Measurements from ENCODE around the gene TBC1D5. TPM values are rescaled to one million over a fixed set of nuclear protein-coding genes. Genes with fewer than 3 reads are reported as not detected.

TBC1D5 gene
- total and polyA plus RNA-seq, 10 donors: 6.4 to 140 (median 97.1) TPM

GRCh38 chr3:17218587-17218986 lies 523.8 kb downstream of the TBC1D5 start:
- no peak overlapping the region for H3K27ac ChIP-seq
- TF ChIP-seq POLR2A (IDR thresholded peaks at IDR 0.05) (no peak), CTCF (IDR thresholded peaks at IDR 0.05 in 8 of 11, conservative IDR thresholded peaks at IDR 0.05 in 3 of 11) (no peak), POLR2AphosphoS5 (IDR thresholded peaks at IDR 0.05) (no peak)
- H3K4me1 ChIP-seq: no peaks in the 10 kb centered on the region
- WGBS, 5 donors: 55 to 100% (median 98%) methylated on average over 1 of the region's 1 CpG
- peaks cover 0 to 20% (median under 1%) of the 10 kb centered on the region in 6 donors for H3K36me3 ChIP-seq
- intact Hi-C loops (cut with DNase I; ENCODE audit: low total_unique reads): no loop called here
- no peak for DNase-seq
- H3K4me3 ChIP-seq: no peak overlapping the region
- peaks cover 0 to 11% (median 2%) of the 10 kb centered on the region in 8 donors for H3K9me3 ChIP-seq
- no peaks in the 10 kb centered on the region for H3K27me3 ChIP-seq (replicated peaks in 1 of 7)

GRCh38 chr3:17217588-17217987 lies 524.8 kb downstream of the TBC1D5 start:
- DNase-seq: no peak
- peaks cover 0 to 11% (median 2%) of the 10 kb centered on the region in 8 donors for H3K9me3 ChIP-seq
- H3K4me1 ChIP-seq: no peaks in the 10 kb centered on the region
- no peak overlapping the region for H3K27ac ChIP-seq
- intact Hi-C loops (cut with DNase I; ENCODE audit: low total_unique reads): no loop called here
- peaks cover 0 to 25% (median 8%) of the 10 kb centered on the region in 6 donors for H3K36me3 ChIP-seq
- TF ChIP-seq CTCF (IDR thresholded peaks at IDR 0.05 in 8 of 11, conservative IDR thresholded peaks at IDR 0.05 in 3 of 11): no peak
- TF ChIP-seq POLR2AphosphoS5 (IDR thresholded peaks at IDR 0.05): no peak
- no peak for TF ChIP-seq POLR2A (IDR thresholded peaks at IDR 0.05)
- H3K4me3 ChIP-seq: no peak overlapping the region
- H3K27me3 ChIP-seq (replicated peaks in 1 of 7): no peaks in the 10 kb centered on the region

GRCh38 chr3:17213102-17213501 lies 529.3 kb downstream of the TBC1D5 start:
- no peak overlapping the region for H3K27ac ChIP-seq
- no peaks in the 10 kb centered on the region for H3K9me3 ChIP-seq
- H3K36me3 ChIP-seq: peaks cover 0 to 52% (median 19%) of the 10 kb centered on the region in 6 donors
- no peak for DNase-seq
- 96 to 99% (median 99%) methylated on average over 3 of the region's 3 CpGs for WGBS, 5 donors
- H3K4me3 ChIP-seq: no peak overlapping the region
- intact Hi-C loops (cut with DNase I; ENCODE audit: low total_unique reads): no loop called here
- no peaks in the 10 kb centered on the region for H3K27me3 ChIP-seq (replicated peaks in 1 of 7)
- H3K4me1 ChIP-seq: no peaks in the 10 kb centered on the region
- TF ChIP-seq POLR2A (IDR thresholded peaks at IDR 0.05): no peak
- TF ChIP-seq CTCF (IDR thresholded peaks at IDR 0.05 in 8 of 11, conservative IDR thresholded peaks at IDR 0.05 in 3 of 11): no peak
- no peak for TF ChIP-seq POLR2AphosphoS5 (IDR thresholded peaks at IDR 0.05)

- Histone ChIP-seq H3K4me1 (no peaks in the 10 kb centered on the region), H3K4me3 (no peak overlapping the region), H3K27ac (no peak overlapping the region), H3K27me3 (replicated peaks in 1 of 7) (no peaks in the 10 kb centered on the region), H3K9me3 (peaks cover under 1 to 13% (median 8%) of the 10 kb centered on the region in 8 donors), H3K36me3 (peaks cover 0 to 80% (median 17%) of the 10 kb centered on the region in 6 donors)
- no peak for DNase-seq
- 94 to 99% (median 97%) methylated on average over 4 of the region's 4 CpGs for WGBS, 5 donors
- intact Hi-C loops (cut with DNase I; ENCODE audit: low total_unique reads): no loop called here
- TF ChIP-seq POLR2AphosphoS5 (IDR thresholded peaks at IDR 0.05) (no peak), CTCF (IDR thresholded peaks at IDR 0.05 in 8 of 11, conservative IDR thresholded peaks at IDR 0.05 in 3 of 11) (no peak), POLR2A (IDR thresholded peaks at IDR 0.05) (no peak)
Observed at GRCh38 chr3:17207979-17208378, 534.5 kb downstream of the TBC1D5 start.
